Heart left ventricle (tissue), 13 donors: ENCODE results near the gene A2M.

Experiments used
- POLR2A ChIP-seq, 2 donors: fragments of 450-650 bp; IDR thresholded peaks; one replicate each; pipeline ENCODE4 v1.6.1; 2017; ENCODE audit warnings: antibody characterized with exemption in 2 of 2, mild to moderate bottlenecking in 2 of 2, moderate library complexity in 2 of 2
- TF ChIP-seq, protein P1 (sequence below), 12 donors: fragments of 200-600 bp; sonication (generic) in 4 of 12; IDR thresholded peaks; one replicate each; pipeline versions ENCODE4 v1.5.0 to v1.8.0; 2018 to 2022; ENCODE audit warnings: antibody characterized with exemption in 12 of 12, mild to moderate bottlenecking in 5 of 12
- donor health status: ischemic (EF 13 %, LVEDD 7.1; RV severe dilation, severe dysfunction).
- donor health status: DM: no; HTN: yes; CAD: no.
- donor health status: DM: no; HTN: no; CAD: no.
- donor health status: ischemic (EF 25% LVEDD 6.9; RV normal size, moderate dysfunction).
- donor health status: ischemic (EF 25% LVEDD 5.7; RV mildly dilated, moderate dysfunction).
- donor health status: ischemic (EF 35%, LVEDD 5.7; RV mildly dilated, moderate dysfunction).
- donor health status: nonischemic (EF 11% LVEDD 7.7; RV severe dilation, severe dysfunction).
- donor health status: DM: yes; HTN: yes; CAD: no.
- donor health status: PGD.
- donor health status: ischemic (EF 29% LVEDD 5.4; RV normal size, mild dysfunction).
- donor health status: nonischemic (EF 23%, LVEDD 6.1; RV moderate dilation, normal function).

DNA sequence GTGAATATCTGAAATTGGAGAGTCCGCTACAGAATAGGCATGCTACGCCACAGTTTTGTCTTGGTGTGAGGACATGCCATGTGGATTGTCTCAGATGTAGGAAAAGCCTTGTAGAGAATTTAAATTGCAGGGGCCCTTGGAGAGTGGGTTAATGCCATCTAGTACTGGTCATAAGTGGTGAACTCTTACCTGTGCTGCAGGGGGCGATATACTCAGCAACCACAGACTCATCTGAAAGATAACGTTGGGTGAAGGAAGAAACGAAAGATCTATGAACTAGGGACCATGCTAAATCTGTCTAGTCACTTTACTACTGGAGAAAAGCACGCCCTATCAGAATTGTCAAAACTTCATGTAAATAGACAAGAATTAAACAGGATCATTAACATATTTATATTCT lies 33.7 kb upstream of the A2M start:
- TF ChIP-seq, protein P1, sequence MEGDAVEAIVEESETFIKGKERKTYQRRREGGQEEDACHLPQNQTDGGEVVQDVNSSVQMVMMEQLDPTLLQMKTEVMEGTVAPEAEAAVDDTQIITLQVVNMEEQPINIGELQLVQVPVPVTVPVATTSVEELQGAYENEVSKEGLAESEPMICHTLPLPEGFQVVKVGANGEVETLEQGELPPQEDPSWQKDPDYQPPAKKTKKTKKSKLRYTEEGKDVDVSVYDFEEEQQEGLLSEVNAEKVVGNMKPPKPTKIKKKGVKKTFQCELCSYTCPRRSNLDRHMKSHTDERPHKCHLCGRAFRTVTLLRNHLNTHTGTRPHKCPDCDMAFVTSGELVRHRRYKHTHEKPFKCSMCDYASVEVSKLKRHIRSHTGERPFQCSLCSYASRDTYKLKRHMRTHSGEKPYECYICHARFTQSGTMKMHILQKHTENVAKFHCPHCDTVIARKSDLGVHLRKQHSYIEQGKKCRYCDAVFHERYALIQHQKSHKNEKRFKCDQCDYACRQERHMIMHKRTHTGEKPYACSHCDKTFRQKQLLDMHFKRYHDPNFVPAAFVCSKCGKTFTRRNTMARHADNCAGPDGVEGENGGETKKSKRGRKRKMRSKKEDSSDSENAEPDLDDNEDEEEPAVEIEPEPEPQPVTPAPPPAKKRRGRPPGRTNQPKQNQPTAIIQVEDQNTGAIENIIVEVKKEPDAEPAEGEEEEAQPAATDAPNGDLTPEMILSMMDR (IDR thresholded peaks at IDR 0.05), result peak in 1 of 12 donors; percentile 8
- no peak for TF ChIP-seq POLR2A (IDR thresholded peaks at IDR 0.05)
